K562 (cell line): ENCODE measurements around the gene SPATS2. TPM values are rescaled to one million over a fixed set of nuclear protein-coding genes. Genes with fewer than 3 reads are reported as not detected.

ENCODE experiments used
- ATF1 ChIP-seq, 2 experiments: fragments of 450-650 bp in 1 of 2; IDR thresholded peaks; 2 replicates each; pipeline ENCODE4 v1.6.1; 2016; ENCODE audit warnings: missing compliant biosample characterization in 1 of 2, missing genetic modification characterization in 1 of 2
- CSDE1 ChIP-seq, 2 experiments: fragments of 450-650 bp; IDR thresholded peaks; 2 replicates each; pipeline ENCODE4 v1.6.1; 2016; ENCODE audit warnings: mild to moderate bottlenecking in 1 of 2
- DDX20 ChIP-seq: fragments of 450-650 bp; IDR thresholded peaks from 2 replicates; pipeline ENCODE4 v1.6.1; 2016; ENCODE audit warnings: missing genetic modification characterization, low read depth, mild to moderate bottlenecking, missing compliant biosample characterization, moderate library complexity
- HDAC1 ChIP-seq, 2 experiments: fragments of 450-650 bp; IDR thresholded peaks; 2 replicates each; pipeline ENCODE4 v1.6.1; 2016 to 2017; ENCODE audit warnings: inconsistent platforms in 1 of 2, mild to moderate bottlenecking in 1 of 2, moderate library complexity in 1 of 2
- PHF20 ChIP-seq: fragments of 450-650 bp; IDR thresholded peaks from 2 replicates; pipeline ENCODE4 v1.6.1; 2018; ENCODE audit not compliant: partially characterized antibody
- ZNF134 ChIP-seq: fragments of 250-450 bp; sonication (Bioruptor Pico); conservative IDR thresholded peaks from 2 replicates; pipeline ENCODE4 v1.4.0; 2020
- polyA plus RNA-seq, 8 experiments: library from polyadenylated mRNA; depleted of rRNA in 4 of 8; stranded (reverse) in 5 of 8; unstranded in 3 of 8; fragments of >200 nt; fragmentation: Nextera tagmentation in 2 of 8; fragmentation: Illumina TruSeq in 1 of 8; extraction: Ambion mirVana in 2 of 8; extraction: Trizol in 1 of 8; gene quantifications; 2 replicates each; pipeline versions ENCODE4 v1.2.1 to v1.2.3, GENCODE V29; 2011 to 2014; ENCODE audit warnings: inconsistent platforms in 1 of 8, missing spikeins in 1 of 8
- total RNA-seq, 7 experiments: library from RNA; depleted of rRNA in 6 of 7; stranded (reverse); fragments of >200 nt in 6 of 7; fragmentation: Illumina TruSeq in 2 of 7; extraction: Trizol in 2 of 7; gene quantifications; 2 replicates each; pipeline versions ENCODE4 v1.2.1 to v1.2.3, GENCODE V29; 2011 to 2021; ENCODE audit warnings: low replicate concordance in 1 of 7
- TF ChIP-seq, protein P1 (sequence below): IDR thresholded peaks from 2 replicates; pipeline ENCODE4 v1.6.1; 2014; ENCODE audit warnings: antibody characterized with exemption
- TF ChIP-seq, protein P2 (sequence below): fragments of 250-450 bp; sonication (Bioruptor Pico); IDR thresholded peaks from 2 replicates; pipeline ENCODE4 v1.4.0; 2020; ENCODE audit warnings: mild to moderate bottlenecking
- TF ChIP-seq, protein P3 (sequence below): fragments of 200-600 bp; sonication (generic); IDR thresholded peaks from one replicate; pipeline ENCODE4 v1.6.1; 2012; ENCODE audit warnings: mild to moderate bottlenecking, low read depth, low read length, inconsistent platforms
- TF ChIP-seq, protein P4 (sequence below): fragments of 450-650 bp; formaldehyde crosslinking; IDR thresholded peaks from 2 replicates; pipeline ENCODE4 v1.4.0; 2020; ENCODE audit warnings: mild to moderate bottlenecking, moderate library complexity

SPATS2 gene
- total and polyA plus RNA-seq, 9 of the 15 experiments (the other 6 are each of a cell fraction or from before 2014, with no cell fraction given), result 5.4 to 48.2 (median 17.5) TPM

DNA sequence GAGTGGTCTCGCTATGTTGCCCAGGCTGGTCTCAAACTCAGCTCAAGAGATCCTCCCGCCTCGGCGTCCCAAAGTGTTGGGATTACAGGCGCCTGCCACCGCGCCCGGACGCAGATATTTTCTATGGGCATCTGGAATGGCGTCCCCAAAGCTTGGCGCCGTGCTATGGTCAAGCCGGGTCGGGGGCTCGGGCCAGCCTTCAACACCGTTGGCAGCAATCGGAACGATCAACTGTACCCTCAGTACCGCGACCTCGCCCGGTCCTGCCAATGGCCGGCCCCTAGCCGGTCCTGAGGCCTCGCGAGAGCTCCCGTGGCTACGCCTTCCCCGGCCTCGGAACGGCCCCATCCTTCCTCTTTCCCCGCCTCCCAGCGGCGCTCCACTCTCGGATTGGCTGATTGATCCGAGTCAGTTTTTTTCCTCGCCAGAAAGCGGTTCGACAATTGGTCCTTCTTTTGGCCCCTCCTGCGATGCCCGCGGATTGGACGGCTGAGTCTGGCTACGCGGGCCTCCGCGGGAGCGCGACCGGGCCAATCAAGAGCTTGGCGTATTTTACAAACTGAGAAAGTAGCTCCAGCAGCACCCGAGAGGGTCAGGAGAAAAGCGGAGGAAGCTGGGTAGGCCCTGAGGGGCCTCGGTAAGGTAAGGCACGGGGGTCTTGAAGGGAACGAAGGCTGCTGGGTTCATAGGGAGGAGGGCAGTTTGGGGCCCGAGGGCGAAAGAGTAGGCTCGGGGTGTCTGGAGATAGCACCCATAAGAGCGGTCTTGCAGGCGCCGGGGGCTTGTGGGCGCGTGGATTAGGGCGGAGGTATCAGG is 44.3 kb upstream of the SPATS2 start, which contains the start of gene TROAP (continued):
- TF ChIP-seq, protein P1, sequence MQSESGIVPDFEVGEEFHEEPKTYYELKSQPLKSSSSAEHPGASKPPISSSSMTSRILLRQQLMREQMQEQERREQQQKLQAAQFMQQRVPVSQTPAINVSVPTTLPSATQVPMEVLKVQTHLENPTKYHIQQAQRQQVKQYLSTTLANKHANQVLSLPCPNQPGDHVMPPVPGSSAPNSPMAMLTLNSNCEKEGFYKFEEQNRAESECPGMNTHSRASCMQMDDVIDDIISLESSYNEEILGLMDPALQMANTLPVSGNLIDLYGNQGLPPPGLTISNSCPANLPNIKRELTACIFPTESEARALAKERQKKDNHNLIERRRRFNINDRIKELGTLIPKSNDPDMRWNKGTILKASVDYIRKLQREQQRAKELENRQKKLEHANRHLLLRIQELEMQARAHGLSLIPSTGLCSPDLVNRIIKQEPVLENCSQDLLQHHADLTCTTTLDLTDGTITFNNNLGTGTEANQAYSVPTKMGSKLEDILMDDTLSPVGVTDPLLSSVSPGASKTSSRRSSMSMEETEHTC, result no peak
- TF ChIP-seq ATF1 (CRISPR knock-in tag; IDR thresholded peaks at IDR 0.05) (no peak), ATF1 (tag; IDR thresholded peaks at IDR 0.05) (peak; percentile 95), CSDE1 (IDR thresholded peaks at IDR 0.05) (no peak), DDX20 (no peak), HDAC1 (IDR thresholded peaks at IDR 0.05) (peak; percentile 75 to 99; a peak in 3 of 4 replicates), ZNF134 (CRISPR knock-in tag) (no peak), PHF20 (peak; percentile 60)
- TF ChIP-seq, protein P2, sequence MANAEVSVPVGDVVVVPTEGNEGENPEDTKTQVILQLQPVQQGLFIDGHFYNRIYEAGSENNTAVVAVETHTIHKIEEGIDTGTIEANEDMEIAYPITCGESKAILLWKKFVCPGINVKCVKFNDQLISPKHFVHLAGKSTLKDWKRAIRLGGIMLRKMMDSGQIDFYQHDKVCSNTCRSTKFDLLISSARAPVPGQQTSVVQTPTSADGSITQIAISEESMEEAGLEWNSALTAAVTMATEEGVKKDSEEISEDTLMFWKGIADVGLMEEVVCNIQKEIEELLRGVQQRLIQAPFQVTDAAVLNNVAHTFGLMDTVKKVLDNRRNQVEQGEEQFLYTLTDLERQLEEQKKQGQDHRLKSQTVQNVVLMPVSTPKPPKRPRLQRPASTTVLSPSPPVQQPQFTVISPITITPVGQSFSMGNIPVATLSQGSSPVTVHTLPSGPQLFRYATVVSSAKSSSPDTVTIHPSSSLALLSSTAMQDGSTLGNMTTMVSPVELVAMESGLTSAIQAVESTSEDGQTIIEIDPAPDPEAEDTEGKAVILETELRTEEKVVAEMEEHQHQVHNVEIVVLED (CRISPR knock-in tag), result no peak
- TF ChIP-seq, protein P3, sequence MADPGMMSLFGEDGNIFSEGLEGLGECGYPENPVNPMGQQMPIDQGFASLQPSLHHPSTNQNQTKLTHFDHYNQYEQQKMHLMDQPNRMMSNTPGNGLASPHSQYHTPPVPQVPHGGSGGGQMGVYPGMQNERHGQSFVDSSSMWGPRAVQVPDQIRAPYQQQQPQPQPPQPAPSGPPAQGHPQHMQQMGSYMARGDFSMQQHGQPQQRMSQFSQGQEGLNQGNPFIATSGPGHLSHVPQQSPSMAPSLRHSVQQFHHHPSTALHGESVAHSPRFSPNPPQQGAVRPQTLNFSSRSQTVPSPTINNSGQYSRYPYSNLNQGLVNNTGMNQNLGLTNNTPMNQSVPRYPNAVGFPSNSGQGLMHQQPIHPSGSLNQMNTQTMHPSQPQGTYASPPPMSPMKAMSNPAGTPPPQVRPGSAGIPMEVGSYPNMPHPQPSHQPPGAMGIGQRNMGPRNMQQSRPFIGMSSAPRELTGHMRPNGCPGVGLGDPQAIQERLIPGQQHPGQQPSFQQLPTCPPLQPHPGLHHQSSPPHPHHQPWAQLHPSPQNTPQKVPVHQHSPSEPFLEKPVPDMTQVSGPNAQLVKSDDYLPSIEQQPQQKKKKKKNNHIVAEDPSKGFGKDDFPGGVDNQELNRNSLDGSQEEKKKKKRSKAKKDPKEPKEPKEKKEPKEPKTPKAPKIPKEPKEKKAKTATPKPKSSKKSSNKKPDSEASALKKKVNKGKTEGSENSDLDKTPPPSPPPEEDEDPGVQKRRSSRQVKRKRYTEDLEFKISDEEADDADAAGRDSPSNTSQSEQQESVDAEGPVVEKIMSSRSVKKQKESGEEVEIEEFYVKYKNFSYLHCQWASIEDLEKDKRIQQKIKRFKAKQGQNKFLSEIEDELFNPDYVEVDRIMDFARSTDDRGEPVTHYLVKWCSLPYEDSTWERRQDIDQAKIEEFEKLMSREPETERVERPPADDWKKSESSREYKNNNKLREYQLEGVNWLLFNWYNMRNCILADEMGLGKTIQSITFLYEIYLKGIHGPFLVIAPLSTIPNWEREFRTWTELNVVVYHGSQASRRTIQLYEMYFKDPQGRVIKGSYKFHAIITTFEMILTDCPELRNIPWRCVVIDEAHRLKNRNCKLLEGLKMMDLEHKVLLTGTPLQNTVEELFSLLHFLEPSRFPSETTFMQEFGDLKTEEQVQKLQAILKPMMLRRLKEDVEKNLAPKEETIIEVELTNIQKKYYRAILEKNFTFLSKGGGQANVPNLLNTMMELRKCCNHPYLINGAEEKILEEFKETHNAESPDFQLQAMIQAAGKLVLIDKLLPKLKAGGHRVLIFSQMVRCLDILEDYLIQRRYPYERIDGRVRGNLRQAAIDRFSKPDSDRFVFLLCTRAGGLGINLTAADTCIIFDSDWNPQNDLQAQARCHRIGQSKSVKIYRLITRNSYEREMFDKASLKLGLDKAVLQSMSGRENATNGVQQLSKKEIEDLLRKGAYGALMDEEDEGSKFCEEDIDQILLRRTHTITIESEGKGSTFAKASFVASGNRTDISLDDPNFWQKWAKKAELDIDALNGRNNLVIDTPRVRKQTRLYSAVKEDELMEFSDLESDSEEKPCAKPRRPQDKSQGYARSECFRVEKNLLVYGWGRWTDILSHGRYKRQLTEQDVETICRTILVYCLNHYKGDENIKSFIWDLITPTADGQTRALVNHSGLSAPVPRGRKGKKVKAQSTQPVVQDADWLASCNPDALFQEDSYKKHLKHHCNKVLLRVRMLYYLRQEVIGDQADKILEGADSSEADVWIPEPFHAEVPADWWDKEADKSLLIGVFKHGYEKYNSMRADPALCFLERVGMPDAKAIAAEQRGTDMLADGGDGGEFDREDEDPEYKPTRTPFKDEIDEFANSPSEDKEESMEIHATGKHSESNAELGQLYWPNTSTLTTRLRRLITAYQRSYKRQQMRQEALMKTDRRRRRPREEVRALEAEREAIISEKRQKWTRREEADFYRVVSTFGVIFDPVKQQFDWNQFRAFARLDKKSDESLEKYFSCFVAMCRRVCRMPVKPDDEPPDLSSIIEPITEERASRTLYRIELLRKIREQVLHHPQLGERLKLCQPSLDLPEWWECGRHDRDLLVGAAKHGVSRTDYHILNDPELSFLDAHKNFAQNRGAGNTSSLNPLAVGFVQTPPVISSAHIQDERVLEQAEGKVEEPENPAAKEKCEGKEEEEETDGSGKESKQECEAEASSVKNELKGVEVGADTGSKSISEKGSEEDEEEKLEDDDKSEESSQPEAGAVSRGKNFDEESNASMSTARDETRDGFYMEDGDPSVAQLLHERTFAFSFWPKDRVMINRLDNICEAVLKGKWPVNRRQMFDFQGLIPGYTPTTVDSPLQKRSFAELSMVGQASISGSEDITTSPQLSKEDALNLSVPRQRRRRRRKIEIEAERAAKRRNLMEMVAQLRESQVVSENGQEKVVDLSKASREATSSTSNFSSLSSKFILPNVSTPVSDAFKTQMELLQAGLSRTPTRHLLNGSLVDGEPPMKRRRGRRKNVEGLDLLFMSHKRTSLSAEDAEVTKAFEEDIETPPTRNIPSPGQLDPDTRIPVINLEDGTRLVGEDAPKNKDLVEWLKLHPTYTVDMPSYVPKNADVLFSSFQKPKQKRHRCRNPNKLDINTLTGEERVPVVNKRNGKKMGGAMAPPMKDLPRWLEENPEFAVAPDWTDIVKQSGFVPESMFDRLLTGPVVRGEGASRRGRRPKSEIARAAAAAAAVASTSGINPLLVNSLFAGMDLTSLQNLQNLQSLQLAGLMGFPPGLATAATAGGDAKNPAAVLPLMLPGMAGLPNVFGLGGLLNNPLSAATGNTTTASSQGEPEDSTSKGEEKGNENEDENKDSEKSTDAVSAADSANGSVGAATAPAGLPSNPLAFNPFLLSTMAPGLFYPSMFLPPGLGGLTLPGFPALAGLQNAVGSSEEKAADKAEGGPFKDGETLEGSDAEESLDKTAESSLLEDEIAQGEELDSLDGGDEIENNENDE, result no peak
- TF ChIP-seq, protein P4, sequence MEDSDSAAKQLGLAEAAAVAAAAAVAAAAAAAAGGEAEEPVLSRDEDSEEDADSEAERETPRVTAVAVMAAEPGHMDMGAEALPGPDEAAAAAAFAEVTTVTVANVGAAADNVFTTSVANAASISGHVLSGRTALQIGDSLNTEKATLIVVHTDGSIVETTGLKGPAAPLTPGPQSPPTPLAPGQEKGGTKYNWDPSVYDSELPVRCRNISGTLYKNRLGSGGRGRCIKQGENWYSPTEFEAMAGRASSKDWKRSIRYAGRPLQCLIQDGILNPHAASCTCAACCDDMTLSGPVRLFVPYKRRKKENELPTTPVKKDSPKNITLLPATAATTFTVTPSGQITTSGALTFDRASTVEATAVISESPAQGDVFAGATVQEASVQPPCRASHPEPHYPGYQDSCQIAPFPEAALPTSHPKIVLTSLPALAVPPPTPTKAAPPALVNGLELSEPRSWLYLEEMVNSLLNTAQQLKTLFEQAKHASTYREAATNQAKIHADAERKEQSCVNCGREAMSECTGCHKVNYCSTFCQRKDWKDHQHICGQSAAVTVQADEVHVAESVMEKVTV (CRISPR knock-in tag), result 0 out of 2 replicates have a peak, but pooled peaks have one; percentile 2
